ENCODE results near the gene GTPBP2.
A peak's percentile ranks its signal among the peaks of the same experiment; 100 is the strongest.

The GTPBP2 gene

GRCh38 chr6:43629505-43630300 is 639 bp upstream of the GTPBP2 start:
- Histone ChIP-seq H2AFZ (ENCODE audit: low read depth, low read length) (peak overlapping the region; percentile 75), H3K36me3 (replicated peaks; ENCODE audit: low read depth, low read length) (peaks cover 27% of the 10 kb centered on the region), H3K79me2 (ENCODE audit: low read length) (peaks cover 21% of the 10 kb centered on the region), H4K20me1 (ENCODE audit: insufficient read depth, low read length) (no peaks in the 10 kb centered on the region), H3K9me3 (ENCODE audit: insufficient read depth, low read length) (no peaks in the 10 kb centered on the region), H3K4me1 (ENCODE audit: low read length) (peaks cover 17% of the 10 kb centered on the region), H3K27ac (ENCODE audit: low read length) (peak overlapping the region; percentile 89), H3K4me3 (ENCODE audit: low read length) (peak overlapping the region; percentile 81), H3K9ac (ENCODE audit: low read length) (peak overlapping the region; percentile 96), H3K4me2 (ENCODE audit: low read length) (peak overlapping the region; percentile 86), H3K27me3 (ENCODE audit: low read depth, low read length) (no peaks in the 10 kb centered on the region)
- TF ChIP-seq CTCF (IDR thresholded peaks at IDR 0.05; ENCODE audit: low read depth, low read length) (no peak), EZH2phosphoT487 (IDR thresholded peaks at IDR 0.05; ENCODE audit: low read depth) (no peak)

- Histone ChIP-seq H3K4me3 (ENCODE audit: low read length) (peak overlapping the region; percentile 81), H3K36me3 (replicated peaks; ENCODE audit: low read depth, low read length) (peaks cover 38% of the 10 kb centered on the region), H4K20me1 (ENCODE audit: insufficient read depth, low read length) (no peaks in the 10 kb centered on the region), H3K9ac (ENCODE audit: low read length) (peak overlapping the region; percentile 77), H3K9me3 (ENCODE audit: insufficient read depth, low read length) (no peaks in the 10 kb centered on the region), H2AFZ (ENCODE audit: low read depth, low read length) (no peak overlapping the region; the same call in 1 of the 2 replicates), H3K27me3 (ENCODE audit: low read depth, low read length) (no peaks in the 10 kb centered on the region), H3K27ac (ENCODE audit: low read length) (peak overlapping the region; percentile 66), H3K79me2 (ENCODE audit: low read length) (peaks cover 21% of the 10 kb centered on the region), H3K4me2 (ENCODE audit: low read length) (peak overlapping the region; percentile 59), H3K4me1 (ENCODE audit: low read length) (peaks cover 17% of the 10 kb centered on the region)
- TF ChIP-seq EZH2phosphoT487 (IDR thresholded peaks at IDR 0.05; ENCODE audit: low read depth) (no peak), CTCF (IDR thresholded peaks at IDR 0.05; ENCODE audit: low read depth, low read length) (no peak)
These were observed 516 bp downstream of the GTPBP2 start for GRCh38 chr6:43628393-43629103.

GRCh38 chr6:43627008-43627825 is 1.8 kb downstream of the GTPBP2 start:
- H3K4me3 ChIP-seq (ENCODE audit: low read length) = no peak overlapping the region
- H3K4me2 ChIP-seq (ENCODE audit: low read length) = peak overlapping the region; percentile 14; the same call in 1 of the 2 replicates
- H3K4me1 ChIP-seq (ENCODE audit: low read length) = peaks cover 17% of the 10 kb centered on the region
- H4K20me1 ChIP-seq (ENCODE audit: insufficient read depth, low read length) = no peaks in the 10 kb centered on the region
- peaks cover 21% of the 10 kb centered on the region for H3K79me2 ChIP-seq (ENCODE audit: low read length)
- TF ChIP-seq EZH2phosphoT487 (IDR thresholded peaks at IDR 0.05; ENCODE audit: low read depth) (no peak), CTCF (IDR thresholded peaks at IDR 0.05; ENCODE audit: low read depth, low read length) (no peak)
- H3K36me3 ChIP-seq (replicated peaks; ENCODE audit: low read depth, low read length) = peaks cover 48% of the 10 kb centered on the region
- H3K9ac ChIP-seq (ENCODE audit: low read length) = no peak overlapping the region
- H2AFZ ChIP-seq (ENCODE audit: low read depth, low read length) = no peak overlapping the region
- no peak overlapping the region for H3K27ac ChIP-seq (ENCODE audit: low read length)
- H3K9me3 ChIP-seq (ENCODE audit: insufficient read depth, low read length) = no peaks in the 10 kb centered on the region
- H3K27me3 ChIP-seq (ENCODE audit: low read depth, low read length) = no peaks in the 10 kb centered on the region

All from OCI-LY3 (cell line).